Upper lobe of left lung (tissue), 6 donors: ENCODE data around the gene POLN. TPM values are rescaled to one million over a fixed set of nuclear protein-coding genes. Genes with fewer than 3 reads are reported as not detected.

Experiments
- ATAC-seq, 2 donors: fragments of 200-7000 bp; cut with Tn5 transposase; one replicate each; pipeline ENCODE4 v1.9.1; 2022; ENCODE audit warnings: mild to moderate bottlenecking in 2 of 2, moderate library complexity in 2 of 2; ENCODE audit not compliant: low FRiP score in 2 of 2
- DNase-seq, 2 donors: peaks; one replicate each; pipeline ENCODE4 v3.0.0-alpha.2; 2019 to 2020
- H3K27ac ChIP-seq, 4 donors: fragments of 200-600 bp; sonication (generic); one replicate each; pipeline ENCODE4 v1.5.1; 2016 to 2019
- H3K27me3 ChIP-seq, 4 donors: fragments of 200-600 bp; sonication (generic); one replicate each; pipeline ENCODE4 v1.5.1; 2017 to 2019
- H3K36me3 ChIP-seq, 4 donors: fragments of 200-600 bp; sonication (generic); one replicate each; pipeline ENCODE4 v1.5.1; 2016 to 2019
- H3K4me1 ChIP-seq, 4 donors: fragments of 200-600 bp; sonication (generic); one replicate each; pipeline ENCODE4 v1.5.1; 2018 to 2019
- H3K4me3 ChIP-seq, 4 donors: fragments of 200-600 bp; sonication (generic); one replicate each; pipeline ENCODE4 v1.5.1; 2017 to 2019; ENCODE audit warnings: mild to moderate bottlenecking in 2 of 4, moderate library complexity in 1 of 4
- H3K9me3 ChIP-seq, 4 donors: fragments of 200-600 bp; sonication (generic); one replicate each; pipeline ENCODE4 v1.5.1; 2018 to 2019
- CTCF ChIP-seq, 6 experiments: fragments of 450-650 bp in 4 of 6; fragments of 200-600 bp in 2 of 6; sonication (generic) in 2 of 6; IDR thresholded peaks; one replicate each; pipeline ENCODE4 v1.5.1; 2016 to 2019; ENCODE audit warnings: antibody characterized with exemption in 6 of 6
- EP300 ChIP-seq, 4 donors: sonication (generic); formaldehyde crosslinking; IDR thresholded peaks; one replicate each; pipeline ENCODE4 v1.5.1; 2017; ENCODE audit warnings: antibody characterized with exemption in 4 of 4, control low read depth in 2 of 4
- POLR2A ChIP-seq, 4 donors: fragments of 450-650 bp; IDR thresholded peaks; one replicate each; pipeline ENCODE4 v1.5.1; 2016 to 2017; ENCODE audit warnings: antibody characterized with exemption in 4 of 4, mild to moderate bottlenecking in 2 of 4
- POLR2AphosphoS5 ChIP-seq, 2 donors: sonication (generic); formaldehyde crosslinking; IDR thresholded peaks; one replicate each; pipeline ENCODE4 v1.5.1; 2017; ENCODE audit warnings: antibody characterized with exemption in 2 of 2
- WGBS, 2 donors: methylation state at CpG; one replicate each; pipeline ENCODE4 v1.1.5; 2017 to 2018; 5-methylcytosine and 5-hydroxymethylcytosine counted together
- total RNA-seq, 6 donors: library from RNA; depleted of rRNA in 4 of 6; stranded (reverse); fragments of >200 nt in 4 of 6; gene quantifications; one replicate each; pipeline versions ENCODE4 v1.1.0 to v1.2.1, GENCODE V29; 2016 to 2021
- donor health status: DM: no; HTN: no; CAD: no; lungs with moderate emphysema.
- donor health status: DM: no; HTN: yes; CAD: no; lungs with severe emphysema.

Gene POLN
- total RNA-seq, 6 donors from 2014 or later = 0.89 to 5.5 (median 2.6) TPM

DNA sequence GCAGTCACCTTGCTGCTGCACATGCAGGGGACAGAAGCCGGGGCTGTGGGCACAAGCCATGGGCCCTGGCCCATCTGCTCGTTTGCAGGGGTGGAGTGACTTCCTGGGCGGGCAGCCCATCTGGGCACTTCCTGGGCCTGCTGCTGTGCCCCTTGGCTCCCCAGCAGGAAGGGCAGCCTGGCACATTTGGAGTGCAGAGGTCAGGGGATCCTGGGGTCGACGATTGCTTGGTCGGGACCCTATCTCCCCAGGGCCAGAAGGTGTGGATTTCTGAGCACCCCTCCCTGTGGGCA lies 30.9 kb upstream of the POLN start:
- Histone ChIP-seq H3K36me3 (peaks cover 0 to 15% (median 7%) of the 10 kb centered on the region in 4 donors), H3K27ac (no peak overlapping the region), H3K4me1 (no peaks in the 10 kb centered on the region), H3K9me3 (no peaks in the 10 kb centered on the region), H3K27me3 (no peaks in the 10 kb centered on the region), H3K4me3 (no peak overlapping the region)
- DNase-seq (peak in 1 of 2 donors; percentile 56), ATAC-seq (no peak)
- TF ChIP-seq POLR2A (IDR thresholded peaks at IDR 0.05) = no peak
- no peak for TF ChIP-seq POLR2AphosphoS5 (IDR thresholded peaks at IDR 0.05)
- no peak for TF ChIP-seq CTCF (IDR thresholded peaks at IDR 0.05)
- TF ChIP-seq EP300 (IDR thresholded peaks at IDR 0.05) = no peak
- WGBS, 2 donors = 82 to 83% methylated on average over 2 to 6 of the region's 6 CpGs

DNA sequence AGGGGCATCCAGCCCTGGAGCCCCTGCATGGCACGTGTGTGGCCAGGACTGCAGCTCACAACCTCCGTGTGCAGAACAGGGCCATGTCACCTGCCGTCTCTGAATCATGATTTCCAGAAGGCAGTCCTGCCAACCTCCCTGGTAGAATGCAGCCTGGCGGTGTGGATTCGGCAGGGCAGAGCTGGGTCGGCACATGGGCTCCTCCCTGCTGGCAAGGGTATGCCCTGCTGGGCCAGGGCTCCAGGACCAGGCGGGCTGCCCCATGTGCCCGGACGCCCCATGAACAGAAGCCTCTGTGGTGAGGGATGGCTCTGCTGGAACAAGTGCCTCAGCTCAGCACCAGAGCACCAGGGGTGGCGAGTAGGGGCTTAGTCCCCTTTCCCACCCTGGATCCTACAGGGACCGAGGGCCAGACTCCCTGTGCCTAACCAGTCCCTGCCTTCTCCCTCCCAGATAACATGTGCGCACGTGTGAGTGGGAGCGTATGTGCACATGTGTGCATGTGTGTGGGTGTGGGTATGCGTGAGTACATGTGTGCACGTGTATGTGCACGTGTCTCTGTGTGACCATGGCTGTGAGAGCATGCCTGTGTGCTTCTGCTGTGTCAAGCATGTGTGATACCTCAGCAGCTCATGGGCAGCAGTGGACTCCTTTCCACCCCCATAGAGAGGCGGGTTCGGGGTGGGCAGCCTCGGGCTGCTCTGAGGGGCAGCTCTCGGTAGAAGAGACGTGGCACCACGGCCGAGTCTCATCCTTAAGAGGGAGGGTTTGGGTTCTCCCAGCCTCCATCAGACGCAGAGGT lies 30.3 kb upstream of the POLN start:
- Histone ChIP-seq H3K36me3 (peaks cover 0 to 15% (median 7%) of the 10 kb centered on the region in 4 donors), H3K4me3 (no peak overlapping the region), H3K27me3 (no peaks in the 10 kb centered on the region), H3K27ac (no peak overlapping the region), H3K4me1 (no peaks in the 10 kb centered on the region), H3K9me3 (no peaks in the 10 kb centered on the region)
- ATAC-seq (no peak), DNase-seq (peak in 1 of 2 donors; percentile 59)
- no peak for TF ChIP-seq POLR2A (IDR thresholded peaks at IDR 0.05)
- TF ChIP-seq POLR2AphosphoS5 (IDR thresholded peaks at IDR 0.05) = no peak
- no peak for TF ChIP-seq EP300 (IDR thresholded peaks at IDR 0.05)
- TF ChIP-seq CTCF (IDR thresholded peaks at IDR 0.05) = no peak
- 94 to 95% methylated on average over 18 to 24 of the region's 25 CpGs for WGBS, 2 donors

DNA sequence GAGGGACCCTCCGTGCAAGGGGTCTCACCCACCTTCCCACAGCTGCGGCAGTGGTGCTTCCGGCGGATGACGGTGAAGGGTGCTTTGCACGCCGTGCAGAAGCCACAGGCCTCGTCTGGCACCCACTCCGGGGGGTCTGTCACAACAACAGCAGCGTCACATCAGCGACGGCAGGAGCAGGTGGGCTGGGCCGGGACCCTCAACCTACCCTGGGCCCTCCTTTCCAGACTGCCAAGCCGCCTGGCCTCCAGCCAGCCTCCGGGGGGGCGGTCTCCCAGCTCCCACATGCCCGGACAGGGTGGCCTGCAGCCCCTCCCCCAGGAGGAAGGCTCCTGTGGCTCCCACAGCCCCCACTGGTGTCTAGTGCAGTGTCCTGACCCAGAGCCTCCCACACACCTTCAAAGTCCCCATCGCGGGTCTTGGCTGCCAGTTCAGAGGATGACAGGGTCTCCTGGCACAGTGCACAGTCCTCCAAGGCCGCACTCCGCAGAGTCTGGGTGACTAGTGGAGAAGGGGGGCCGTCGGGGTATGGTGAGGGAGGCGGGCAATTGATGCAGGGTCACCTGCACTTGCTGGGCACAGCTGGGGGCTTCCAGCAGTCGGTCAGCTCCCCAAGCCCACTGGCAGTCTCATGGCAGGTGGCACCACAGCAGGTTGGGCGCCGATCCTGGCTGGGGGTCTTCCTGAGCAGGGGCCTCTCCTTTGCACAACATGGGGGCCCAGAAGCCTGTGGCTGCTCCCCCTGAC lies 29.5 kb upstream of the POLN start:
- WGBS, 2 donors = 86 to 90% methylated on average over 2 to 27 of the region's 27 CpGs
- TF ChIP-seq POLR2A (IDR thresholded peaks at IDR 0.05) (no peak), POLR2AphosphoS5 (IDR thresholded peaks at IDR 0.05) (no peak), CTCF (IDR thresholded peaks at IDR 0.05) (no peak), EP300 (IDR thresholded peaks at IDR 0.05) (no peak)
- ATAC-seq (no peak), DNase-seq (peak in 1 of 2 donors; percentile 80)
- Histone ChIP-seq H3K27me3 (no peaks in the 10 kb centered on the region), H3K27ac (no peak overlapping the region), H3K9me3 (no peaks in the 10 kb centered on the region), H3K4me3 (no peak overlapping the region), H3K36me3 (peaks cover 0 to 15% (median 7%) of the 10 kb centered on the region in 4 donors), H3K4me1 (peaks cover 2 to 8% (median 4%) of the 10 kb centered on the region in 4 donors)

DNA sequence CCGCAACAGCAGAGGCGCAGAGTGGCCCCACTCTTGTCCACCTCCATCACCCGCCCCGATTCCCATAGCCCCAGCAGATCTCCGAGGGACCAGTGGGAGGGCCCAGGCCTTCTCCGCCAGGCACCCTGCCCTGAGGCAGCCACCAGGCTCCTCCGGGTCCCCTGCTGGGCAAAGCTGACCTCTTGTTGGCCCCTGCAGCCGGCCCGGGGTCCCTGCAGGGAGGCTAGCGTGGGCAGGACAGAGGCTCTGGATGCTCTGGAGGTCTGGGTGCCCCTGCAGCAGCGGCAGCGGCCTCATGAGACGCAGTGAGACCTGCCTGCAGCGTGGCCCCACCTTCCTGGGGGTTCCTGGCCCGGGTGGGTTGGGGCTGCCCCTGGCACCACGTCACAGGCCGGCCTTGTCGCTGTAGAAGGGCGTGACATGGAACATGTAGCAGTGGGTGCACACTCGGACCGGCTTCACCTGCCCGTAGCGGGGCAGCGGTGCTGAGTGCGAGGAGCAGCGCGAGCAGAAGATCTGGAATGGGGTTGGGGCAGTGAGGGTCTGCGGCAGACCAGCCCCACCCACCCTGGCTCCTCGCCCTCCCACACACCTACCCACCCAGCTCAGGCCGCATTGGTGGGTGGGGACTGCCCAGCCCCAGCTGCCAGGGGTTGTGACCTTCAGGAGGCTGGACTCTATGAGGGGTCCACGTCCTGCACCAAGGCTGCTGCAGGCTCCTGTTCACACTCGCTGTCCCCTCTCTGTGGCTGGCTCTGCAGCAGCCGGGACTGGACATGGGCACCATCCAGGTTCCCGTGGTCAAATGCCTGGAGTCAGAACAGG lies 28.6 kb upstream of the POLN start:
- Histone ChIP-seq H3K9me3 (no peaks in the 10 kb centered on the region), H3K4me1 (peaks cover 10 to 15% (median 13%) of the 10 kb centered on the region in 4 donors), H3K27ac (no peak overlapping the region), H3K27me3 (no peaks in the 10 kb centered on the region), H3K36me3 (peaks cover 0 to 15% (median 7%) of the 10 kb centered on the region in 4 donors), H3K4me3 (no peak overlapping the region)
- ATAC-seq (no peak), DNase-seq (peak in 1 of 2 donors; percentile 80)
- TF ChIP-seq EP300 (IDR thresholded peaks at IDR 0.05) (no peak), POLR2AphosphoS5 (IDR thresholded peaks at IDR 0.05) (no peak), CTCF (IDR thresholded peaks at IDR 0.05) (no peak), POLR2A (IDR thresholded peaks at IDR 0.05) (no peak)
- 90 to 92% methylated on average over 14 to 22 of the region's 34 CpGs for WGBS, 2 donors
